Hippocampal formation (tissue), 2 donors: ENCODE data around the gene PIBF1.
"Not testable (repeated sequence)": the region's sequence is repeated elsewhere in the genome, so short reads cannot be mapped to it uniquely, and the experiment has no call there.

Experiments used
- DNase-seq, 2 donors: peaks; one replicate each; lab custom pipeline; 2025; lab: John Stamatoyannopoulos, UW

The PIBF1 gene, protein sequence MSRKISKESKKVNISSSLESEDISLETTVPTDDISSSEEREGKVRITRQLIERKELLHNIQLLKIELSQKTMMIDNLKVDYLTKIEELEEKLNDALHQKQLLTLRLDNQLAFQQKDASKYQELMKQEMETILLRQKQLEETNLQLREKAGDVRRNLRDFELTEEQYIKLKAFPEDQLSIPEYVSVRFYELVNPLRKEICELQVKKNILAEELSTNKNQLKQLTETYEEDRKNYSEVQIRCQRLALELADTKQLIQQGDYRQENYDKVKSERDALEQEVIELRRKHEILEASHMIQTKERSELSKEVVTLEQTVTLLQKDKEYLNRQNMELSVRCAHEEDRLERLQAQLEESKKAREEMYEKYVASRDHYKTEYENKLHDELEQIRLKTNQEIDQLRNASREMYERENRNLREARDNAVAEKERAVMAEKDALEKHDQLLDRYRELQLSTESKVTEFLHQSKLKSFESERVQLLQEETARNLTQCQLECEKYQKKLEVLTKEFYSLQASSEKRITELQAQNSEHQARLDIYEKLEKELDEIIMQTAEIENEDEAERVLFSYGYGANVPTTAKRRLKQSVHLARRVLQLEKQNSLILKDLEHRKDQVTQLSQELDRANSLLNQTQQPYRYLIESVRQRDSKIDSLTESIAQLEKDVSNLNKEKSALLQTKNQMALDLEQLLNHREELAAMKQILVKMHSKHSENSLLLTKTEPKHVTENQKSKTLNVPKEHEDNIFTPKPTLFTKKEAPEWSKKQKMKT

DNA sequence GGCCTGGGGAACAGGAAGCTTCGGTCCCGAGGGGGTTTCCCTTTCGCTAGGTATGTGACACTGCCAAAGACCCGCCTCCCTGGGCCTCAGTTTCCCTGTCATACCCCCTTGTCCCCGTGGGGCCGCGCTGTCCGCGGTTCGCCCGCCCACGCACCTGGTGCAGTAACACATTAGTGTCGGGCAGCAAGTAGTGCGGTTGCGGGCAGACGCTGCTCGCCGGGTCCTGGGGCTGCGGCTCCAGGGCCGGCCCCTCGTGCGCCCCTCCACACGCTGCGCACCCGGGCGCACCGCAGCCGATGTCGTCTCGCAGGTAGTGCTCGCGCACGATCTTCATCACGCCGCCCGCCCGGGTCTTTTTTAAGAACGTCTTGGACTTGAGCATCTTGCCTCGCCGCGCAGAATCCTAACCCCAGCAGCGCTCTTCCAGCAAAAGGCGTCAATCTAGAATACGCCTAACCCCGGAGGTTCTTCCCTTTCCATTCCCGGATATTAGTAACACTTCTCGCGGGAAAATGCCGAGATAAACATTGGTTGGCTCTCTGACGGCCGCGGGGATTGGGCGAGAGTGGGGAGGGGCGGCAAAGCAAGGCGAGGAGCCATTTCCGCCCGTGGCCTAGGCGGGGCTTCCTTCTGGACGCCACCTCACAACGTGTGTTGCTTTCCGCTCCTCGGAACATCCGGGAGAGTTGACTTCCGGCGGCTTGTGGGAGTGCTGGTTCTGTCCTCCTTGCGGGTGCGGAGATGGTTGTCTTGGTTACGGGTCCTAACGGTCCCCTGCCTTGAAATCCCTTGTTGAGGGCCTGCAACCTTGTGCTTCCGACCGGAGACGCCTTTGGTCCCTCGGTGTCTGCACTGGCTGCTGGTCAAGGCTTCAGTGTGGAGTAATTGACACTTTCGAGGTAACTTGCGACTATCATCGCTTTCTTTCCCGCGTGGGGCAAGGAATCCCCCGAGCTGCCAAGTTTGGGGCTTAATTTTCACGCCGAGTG is at the start of gene PIBF1, which contains the start of gene DIS3:
TSS of gene PIBF1 (plus strand) at position 683 of the 989 bp plus-strand sequence. CDS start 1,337 bp downstream, outside the sequence.
TSS of gene DIS3 (minus strand) at position 450 of the 989 bp plus-strand sequence. CDS start at position 382, 68 bp downstream.
- peak; percentile 94 for DNase-seq

DNA sequence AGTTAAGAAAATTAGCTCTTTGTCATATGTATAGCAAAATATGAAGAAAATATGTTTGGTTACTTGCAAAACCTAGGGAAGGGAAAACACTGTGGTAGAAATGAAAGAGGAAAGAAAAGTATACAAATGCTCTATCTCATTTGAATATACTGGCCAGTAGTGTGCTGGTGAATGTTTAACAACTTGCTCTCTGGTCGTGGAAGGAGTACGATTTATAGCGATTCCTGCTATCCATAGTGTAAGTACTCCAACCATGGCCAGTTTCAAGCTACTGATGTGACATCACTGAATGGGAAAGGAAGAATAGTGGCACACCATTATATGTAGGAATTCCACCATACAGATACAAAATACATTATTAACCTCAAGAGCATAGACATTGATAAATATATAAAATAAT is 44.9 kb upstream of the PIBF1 start:
- DNase-seq, result no peak

DNA sequence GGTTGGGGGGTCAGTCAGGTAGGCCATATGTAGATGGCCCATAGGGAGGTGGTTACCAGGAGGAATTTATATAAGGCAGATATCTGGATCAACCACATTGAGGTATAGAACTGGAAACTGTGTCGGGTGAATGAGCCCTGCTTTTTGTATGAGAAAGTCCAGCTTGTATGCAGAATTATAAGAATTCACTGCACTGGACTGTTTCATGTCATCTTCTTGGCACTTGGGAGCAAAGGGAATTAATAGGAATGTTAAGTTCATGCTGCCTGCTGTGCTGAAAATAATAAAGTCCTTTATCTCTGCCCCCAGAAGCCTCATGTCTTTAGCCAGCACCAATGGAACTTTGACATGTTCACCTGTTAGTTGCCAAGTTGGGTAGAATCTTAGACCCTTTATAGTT is 41.9 kb upstream of the PIBF1 start:
- no peak for DNase-seq

DNA sequence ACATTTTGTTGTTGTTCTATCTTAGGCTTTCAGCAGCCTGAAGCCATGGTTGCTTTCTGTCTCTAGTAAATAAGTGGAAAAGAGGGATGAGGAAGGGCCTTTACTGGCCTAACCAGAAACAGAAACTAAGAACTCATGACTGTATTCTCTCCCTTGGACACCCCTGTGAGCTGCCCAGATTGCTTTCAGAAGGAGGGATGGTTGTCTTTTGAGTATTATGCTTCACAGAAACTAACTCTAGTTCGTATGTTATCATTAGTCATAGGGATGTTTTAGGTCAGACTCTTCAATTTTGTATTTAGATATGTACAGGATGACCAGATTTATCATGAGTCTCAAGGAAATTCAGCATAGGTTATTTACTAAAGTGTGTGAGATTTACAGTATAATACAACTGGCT is 36.7 kb upstream of the PIBF1 start:
- no peak for DNase-seq

DNA sequence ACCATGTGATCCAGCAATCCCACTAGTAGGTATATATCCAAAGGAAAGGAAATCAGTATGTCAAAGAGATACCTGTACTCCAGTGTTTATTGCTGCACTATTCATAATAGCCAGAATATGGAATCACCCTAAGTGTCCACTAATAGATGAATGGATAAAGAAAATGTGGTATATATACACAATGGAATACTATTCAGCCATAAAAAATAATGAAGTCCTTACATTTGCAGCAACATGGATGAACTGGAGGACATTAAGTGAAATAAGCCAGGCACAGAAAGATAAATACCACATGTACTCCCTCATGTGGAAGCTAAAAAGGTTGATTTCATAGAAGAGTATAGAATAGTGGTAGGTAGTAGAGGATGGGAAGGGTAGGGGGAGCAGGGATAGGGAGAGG is 30.7 kb upstream of the PIBF1 start:
- no peak for DNase-seq

DNA sequence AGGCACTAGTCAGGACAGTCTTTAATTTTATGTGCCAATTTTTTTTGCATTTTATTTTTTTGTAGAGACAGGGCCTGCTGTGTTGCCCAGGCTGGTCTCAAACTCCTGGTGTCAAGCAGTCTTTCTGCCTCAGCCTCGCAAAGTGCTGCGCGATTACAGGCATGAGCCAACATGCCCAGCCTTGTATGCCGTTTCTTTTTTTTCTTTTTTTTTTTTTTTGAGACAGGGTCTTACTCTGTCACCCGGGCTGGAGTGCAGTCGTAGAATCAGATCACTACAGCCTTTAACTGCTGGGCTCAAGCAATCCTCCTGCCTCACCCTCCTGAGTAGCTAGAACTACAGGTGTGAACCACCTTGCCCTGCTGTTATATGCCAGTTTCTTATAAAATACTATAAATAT is 27.8 kb upstream of the PIBF1 start:
- DNase-seq, result no peak

DNA sequence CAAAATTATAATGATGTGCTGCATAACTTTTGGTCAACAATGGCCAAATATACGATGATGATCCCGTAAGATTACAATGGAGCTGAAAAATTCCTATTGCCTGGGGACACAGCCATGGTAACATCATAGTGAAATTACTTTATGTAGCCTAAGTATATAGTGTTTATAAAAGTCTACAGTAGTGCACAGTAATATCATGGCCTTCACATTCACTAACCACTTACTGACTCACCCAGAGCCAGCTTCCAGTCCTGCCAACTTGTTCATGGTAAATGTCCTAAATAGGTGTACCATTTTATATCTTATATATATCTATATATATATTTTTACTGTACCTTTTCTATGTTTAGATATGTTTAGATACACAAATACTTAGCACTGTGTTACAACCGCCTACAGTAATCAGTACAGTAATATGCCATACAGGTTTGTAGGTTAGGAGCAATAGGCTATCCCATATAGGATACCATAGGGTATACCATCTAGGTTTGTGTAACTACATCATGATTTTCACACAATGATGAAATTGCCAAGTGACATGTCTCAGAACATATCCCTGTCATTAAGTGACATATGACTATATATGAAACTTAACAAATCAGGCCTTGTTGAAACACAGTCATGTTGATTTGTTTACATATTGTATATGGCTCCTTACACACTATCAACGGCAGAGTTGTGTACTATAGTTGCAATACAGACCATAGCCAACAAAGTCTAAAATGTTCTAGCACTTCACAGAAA is 24.0 kb upstream of the PIBF1 start:
- no peak for DNase-seq

DNA sequence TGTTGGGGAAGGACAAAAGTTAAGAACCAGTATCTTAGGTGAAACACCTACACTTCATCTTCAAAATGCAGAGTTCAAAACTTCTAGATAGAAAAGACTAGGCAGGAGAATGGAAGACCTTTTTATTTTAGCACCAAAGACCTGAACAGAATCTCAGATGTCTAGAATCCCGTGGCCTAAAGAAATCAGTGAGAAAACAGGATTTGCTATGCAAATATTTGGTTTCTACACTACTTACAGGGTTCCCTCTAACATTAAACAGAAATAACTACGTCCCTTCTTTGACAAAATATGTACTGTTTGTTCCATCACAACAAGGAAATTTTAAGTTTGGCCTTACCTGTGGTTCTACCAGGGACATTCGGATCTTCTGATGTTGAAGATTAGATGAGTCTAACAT is 21.7 kb upstream of the PIBF1 start:
- DNase-seq, result no peak

DNA sequence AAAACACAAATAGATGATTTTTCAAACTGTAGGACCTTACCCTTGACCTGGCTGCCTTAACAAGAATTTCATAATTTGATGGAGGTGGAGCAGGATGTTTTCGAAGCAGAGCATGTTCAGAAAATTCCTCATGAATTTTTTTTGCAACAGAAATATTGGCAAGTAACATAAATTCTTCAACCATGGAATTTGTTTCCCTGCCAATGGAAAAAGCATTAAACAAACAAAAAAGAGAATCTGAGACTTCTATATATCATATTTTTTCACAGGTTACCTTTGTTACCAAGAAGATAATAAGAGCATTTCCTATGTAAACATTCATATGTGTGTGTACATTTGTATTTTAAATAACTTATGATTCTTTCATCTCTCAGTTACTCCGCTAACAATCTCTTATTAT is 18.5 kb upstream of the PIBF1 start:
- DNase-seq, result no peak

DNA sequence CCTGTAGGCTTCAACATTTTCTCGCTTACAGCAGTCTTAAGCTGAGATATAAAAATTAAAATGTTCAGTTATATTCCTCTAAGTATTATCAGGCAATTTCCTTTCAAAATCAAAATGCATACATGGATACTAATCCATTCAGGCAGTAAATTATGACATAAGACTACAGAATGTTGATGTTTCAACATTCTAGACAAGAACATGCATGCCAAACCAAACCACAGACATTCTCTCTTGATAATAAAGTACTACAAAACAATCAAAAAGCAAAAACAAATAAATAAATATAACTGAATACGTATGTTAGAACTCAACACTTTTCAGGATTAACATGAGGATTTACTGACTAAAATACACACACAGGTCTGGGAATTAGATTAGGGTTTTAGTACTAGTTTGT is 7.9 kb upstream of the PIBF1 start:
- no peak for DNase-seq

DNA sequence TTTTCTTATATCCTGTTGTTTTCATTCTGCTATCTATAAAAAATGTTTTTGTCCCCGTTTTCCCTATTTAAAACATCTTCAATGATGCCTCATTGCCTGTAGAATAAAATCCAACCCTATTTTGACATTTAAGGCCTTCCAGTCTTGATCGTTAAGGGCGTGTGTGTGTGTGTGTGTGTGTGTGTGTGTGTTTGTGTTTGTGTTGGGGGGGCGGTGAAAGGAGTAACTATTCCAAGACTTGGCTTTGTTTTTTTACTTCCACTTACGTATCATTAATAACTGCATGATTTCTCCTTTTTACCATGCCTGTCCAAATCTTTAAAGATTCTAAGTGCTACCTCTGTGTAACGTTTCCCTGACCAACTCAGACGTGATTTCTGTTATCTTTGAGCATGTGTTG is 784 bp downstream of the PIBF1 start:
- no peak for DNase-seq

DNA sequence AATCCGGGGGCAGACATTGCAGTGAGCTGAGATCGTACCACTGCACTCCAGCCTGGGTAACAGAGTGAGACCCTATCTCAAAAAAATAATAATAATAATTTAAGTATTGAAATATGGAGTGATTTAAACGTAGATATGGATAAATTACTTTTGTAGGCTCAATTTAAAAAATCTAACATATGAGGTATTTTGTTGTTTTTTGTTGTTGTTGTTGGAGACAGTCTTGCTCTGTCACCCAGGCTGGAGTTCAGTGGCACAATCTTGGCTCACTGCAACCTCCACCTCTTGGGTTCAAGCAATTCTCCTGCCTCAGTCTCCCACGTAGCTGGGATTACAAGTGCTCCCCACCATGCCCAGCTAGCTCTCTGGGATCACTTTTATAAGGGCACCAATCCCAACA is 2.7 kb downstream of the PIBF1 start:
- DNase-seq, result not testable (repeated sequence)

DNA sequence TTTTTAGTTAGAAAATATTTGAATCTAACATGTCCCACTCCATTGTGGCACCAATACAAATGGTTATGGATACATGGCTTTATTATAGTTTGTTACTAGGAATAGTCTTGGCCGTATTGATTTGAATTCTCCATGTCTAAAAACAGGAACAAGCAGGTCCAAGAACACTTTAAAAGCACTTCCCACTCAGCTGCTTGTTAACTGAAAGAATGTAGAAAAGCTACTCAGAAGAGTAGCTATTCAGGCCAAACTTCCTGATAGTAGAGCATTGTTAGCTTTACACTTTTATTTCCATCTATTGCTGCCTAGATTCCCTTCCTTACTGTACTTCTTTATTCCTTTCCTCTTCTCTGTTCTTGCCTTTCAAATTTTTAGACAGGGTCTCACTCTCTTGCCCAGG is 6.9 kb downstream of the PIBF1 start:
- DNase-seq, result no peak

DNA sequence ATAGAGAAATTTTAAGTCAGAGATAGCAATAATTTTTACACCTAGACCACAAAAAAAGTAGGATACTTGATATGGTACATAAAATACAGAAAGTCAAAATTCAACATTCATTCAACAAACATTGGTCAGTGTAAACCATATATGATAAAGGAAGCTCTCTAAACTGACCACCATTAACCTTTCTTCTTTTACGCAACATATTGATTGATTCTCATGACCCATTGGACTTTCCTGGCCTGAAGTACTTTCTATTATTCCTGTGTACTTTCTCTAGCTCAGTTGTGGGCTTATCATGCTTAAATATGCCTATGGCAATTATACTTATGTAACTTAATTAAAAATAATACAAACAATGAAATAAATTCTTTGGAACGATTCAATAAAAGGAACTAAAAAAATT is 10.7 kb downstream of the PIBF1 start:
- no peak for DNase-seq

DNA sequence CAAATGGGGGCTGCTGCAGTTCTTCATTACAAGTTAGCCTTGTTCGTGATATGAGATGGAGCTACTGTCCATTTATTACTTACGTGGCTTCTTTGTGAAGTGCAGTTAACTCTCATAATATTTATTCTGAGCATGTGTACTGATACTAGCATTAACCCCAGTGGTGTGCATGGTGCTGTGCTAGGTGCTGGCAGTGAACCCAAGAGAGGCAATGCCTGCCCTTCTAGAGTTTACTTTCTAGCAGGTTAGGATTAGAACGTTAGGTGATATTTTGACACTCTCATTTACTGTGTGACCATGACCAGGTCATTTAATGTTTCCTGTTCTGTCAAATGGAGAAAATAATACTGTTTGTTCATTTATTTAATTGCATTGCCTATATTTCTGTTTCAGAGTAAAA is 16.9 kb downstream of the PIBF1 start:
- DNase-seq, result no peak

DNA sequence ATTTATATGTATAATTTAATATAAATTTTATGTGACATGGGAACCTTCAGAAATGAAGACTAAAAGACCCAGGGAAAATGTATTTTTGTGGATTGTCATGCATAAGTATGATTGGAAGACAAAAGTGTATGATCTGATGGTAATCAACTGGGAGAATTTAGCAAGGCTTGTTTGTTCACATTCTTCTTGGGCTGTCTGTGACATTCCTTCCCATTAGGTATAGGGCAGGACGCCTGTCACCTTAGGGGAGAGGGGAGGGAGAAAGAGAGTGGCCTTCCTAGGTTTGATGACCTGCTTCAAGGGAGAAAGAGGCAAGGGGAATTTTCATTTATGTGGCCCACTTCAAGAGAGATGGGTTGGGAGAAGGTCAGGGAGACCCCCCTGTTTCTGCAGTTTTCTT is 22.4 kb downstream of the PIBF1 start:
- no peak for DNase-seq

DNA sequence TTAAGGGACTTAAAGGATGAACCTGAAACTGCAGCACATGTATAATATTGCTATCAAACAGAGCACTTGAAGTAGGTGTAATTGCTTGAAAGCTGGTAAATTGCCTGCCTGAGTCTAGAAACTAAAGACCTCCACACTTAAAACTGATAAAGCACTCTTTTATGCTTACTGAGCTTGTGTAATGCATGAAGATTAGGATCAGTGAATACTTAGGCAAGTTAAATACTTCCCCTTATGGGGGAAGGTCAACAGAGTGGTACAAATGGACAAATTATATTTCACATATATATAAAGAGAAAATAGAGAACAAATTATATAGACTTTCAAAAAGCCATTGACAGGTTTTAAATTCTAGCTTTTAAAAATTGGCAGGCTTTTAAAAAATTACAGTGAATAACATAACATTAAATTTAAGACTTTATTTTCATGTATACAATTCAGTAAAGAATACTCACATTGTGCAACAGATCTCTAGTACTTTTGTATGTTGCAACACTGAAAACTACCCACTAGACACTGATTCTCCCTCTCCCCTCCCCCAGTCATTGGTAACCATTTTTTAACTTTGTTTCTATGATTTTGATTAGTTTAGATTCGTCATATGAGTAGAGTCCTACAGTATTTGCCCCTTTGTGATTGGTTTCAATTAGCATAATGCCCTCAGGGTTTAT is 23.9 kb downstream of the PIBF1 start:
- DNase-seq, result no peak

DNA sequence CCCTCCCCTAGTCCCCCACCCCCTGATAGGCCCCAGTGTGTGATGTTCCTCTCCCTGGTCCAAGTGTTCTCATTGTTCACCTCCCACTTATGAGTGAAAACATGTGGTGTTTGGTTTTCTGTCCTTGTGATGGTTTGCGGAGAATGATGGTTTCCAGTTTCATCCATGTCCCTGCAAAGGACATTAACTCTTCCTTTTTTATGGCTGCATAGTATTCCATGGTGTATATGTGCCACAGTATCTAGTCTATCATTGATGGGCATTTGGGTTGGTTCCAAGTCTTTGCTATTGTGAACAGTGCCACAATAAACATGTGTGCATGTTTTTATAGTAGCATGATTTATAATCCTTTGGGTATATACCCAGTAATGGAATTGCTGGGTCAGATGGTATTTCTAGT is 24.6 kb downstream of the PIBF1 start:
- DNase-seq, result not testable (repeated sequence)

DNA sequence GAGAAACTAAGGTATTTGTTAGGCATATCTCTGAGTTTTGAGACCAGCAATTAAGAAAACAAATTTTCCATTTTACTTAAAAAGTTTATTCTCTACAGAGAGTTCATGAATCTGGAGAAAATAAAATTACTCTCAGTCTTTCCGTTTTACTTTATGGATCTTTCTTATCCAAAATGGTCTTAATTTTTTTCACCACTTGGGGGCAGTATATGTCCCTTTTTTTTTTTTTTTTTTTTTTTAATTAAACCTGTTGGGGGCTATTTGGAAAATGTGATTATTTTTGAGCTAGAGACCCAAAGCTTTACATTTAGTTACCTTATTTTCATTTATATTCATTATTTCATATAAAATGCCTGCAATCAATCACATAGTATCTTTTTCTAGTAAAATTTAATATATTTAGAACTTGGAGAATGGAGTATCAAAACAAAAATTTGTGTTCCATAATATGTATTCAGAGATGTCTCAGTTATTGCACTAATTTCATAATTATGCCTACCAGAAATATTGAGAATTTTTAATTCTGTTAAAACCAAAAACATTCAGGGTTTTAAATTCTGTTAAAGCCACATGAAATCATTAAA is 27.1 kb downstream of the PIBF1 start:
- no peak for DNase-seq

DNA sequence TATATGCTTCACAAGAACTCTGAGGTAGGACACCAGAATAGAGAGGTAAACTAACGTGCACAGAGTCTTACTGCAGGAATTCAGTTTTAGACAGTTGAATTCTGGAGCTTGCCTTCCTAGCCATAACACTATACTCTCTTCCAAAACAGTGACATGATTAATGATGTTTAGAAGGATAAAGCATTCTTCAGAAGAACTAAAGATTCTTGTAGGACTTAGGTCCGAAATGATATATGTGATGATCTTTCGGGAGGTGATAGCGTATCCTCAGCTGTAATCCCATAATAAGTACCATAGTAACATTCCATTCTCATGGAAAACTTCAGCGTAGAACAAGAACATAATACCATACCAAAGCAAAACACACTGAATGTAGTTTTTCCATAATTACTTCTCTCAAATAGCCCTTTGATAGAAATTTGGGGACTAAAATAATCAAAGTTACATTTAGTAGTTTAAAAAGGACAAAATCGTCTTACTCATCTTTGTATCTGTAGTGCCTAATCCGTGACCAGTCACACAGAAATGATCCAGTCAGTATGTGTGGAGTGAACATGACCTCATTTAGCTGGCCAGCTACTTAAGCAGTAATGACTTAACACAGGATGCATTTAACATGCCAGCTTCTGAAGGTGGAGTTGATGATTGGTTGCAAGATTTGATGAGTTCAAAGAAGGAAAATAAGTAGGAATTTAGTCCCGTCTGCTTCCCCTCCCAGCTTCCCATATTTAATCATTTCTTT is 38.4 kb downstream of the PIBF1 start:
- DNase-seq, result no peak
